Sigmoid colon (tissue), 7 donors: Measurements from ENCODE around the gene DDX39A. TPM values are rescaled to one million over a fixed set of nuclear protein-coding genes. Genes with fewer than 3 reads are reported as not detected.
A peak's percentile ranks its signal among the peaks of the same experiment; 100 is the strongest.
"Not testable (repeated sequence)": the region's sequence is repeated elsewhere in the genome, so short reads cannot be mapped to it uniquely, and the experiment has no call there.

Experiments used
- DNase-seq: peaks from one replicate; pipeline ENCODE4 v3.0.0-alpha.2; 2019
- H3K27ac ChIP-seq, 4 donors: fragments of 200-600 bp; sonication (generic); one replicate each; pipeline ENCODE4 v1.5.1; 2016 to 2019; ENCODE audit warnings: mild to moderate bottlenecking in 1 of 4
- H3K27me3 ChIP-seq, 3 donors: fragments of 200-600 bp; sonication (generic); one replicate each; pipeline ENCODE4 v1.5.1; 2019; ENCODE audit warnings: mild to moderate bottlenecking in 1 of 3
- H3K36me3 ChIP-seq, 4 donors: fragments of 200-600 bp; sonication (generic); one replicate each; pipeline ENCODE4 v1.5.1; 2016 to 2019
- H3K4me1 ChIP-seq, 4 donors: fragments of 200-600 bp; sonication (generic); one replicate each; pipeline ENCODE4 v1.5.1; 2017 to 2019
- H3K4me3 ChIP-seq, 4 donors: fragments of 200-600 bp; sonication (generic); one replicate each; pipeline ENCODE4 v1.5.1; 2017 to 2019; ENCODE audit warnings: mild to moderate bottlenecking in 2 of 4, moderate library complexity in 1 of 4
- H3K9me3 ChIP-seq, 4 donors: fragments of 200-600 bp in 3 of 4; sonication (generic) in 3 of 4; one replicate each; pipeline versions ENCODE4 v1.5.1 to v1.6.1; 2013 to 2019
- EP300 ChIP-seq, 4 donors: sonication (generic); formaldehyde crosslinking; IDR thresholded peaks; one replicate each; pipeline ENCODE4 v1.6.1; 2017; ENCODE audit warnings: antibody characterized with exemption in 4 of 4
- POLR2A ChIP-seq, 2 donors: fragments of 450-650 bp; IDR thresholded peaks; one replicate each; pipeline ENCODE4 v1.6.1; 2016; ENCODE audit warnings: antibody characterized with exemption in 2 of 2, mild to moderate bottlenecking in 2 of 2, moderate library complexity in 2 of 2
- POLR2AphosphoS5 ChIP-seq, 4 donors: sonication (generic); formaldehyde crosslinking; IDR thresholded peaks; one replicate each; pipeline ENCODE4 v1.6.1; 2017; ENCODE audit warnings: antibody characterized with exemption in 4 of 4
- WGBS, 2 donors: extraction: QIAGEN DNeasy Blood & Tissue Kit; methylation state at CpG; one replicate each; pipeline ENCODE4 v1.1.7; 2013; 5-methylcytosine and 5-hydroxymethylcytosine counted together
- intact Hi-C: fragments of 100-400 bp; cut with DNase I; formaldehyde crosslinking; loops from one replicate; pipeline ENCODE4 v1.15.1; 2023
- polyA plus RNA-seq, 3 donors: library from polyadenylated mRNA; stranded (reverse); fragments of 200-250 nt; gene quantifications; one replicate each; pipeline ENCODE4 v1.2.3, GENCODE V29; 2013
- total RNA-seq, 4 donors: library from RNA; depleted of rRNA; stranded (reverse); fragments of >200 nt; gene quantifications; one replicate each; pipeline ENCODE4 v1.1.0, GENCODE V29; 2016
- TF ChIP-seq, protein P1 (sequence below), 4 experiments: fragments of 450-650 bp in 3 of 4; fragments of 200-600 bp in 1 of 4; IDR thresholded peaks; one replicate each; pipeline ENCODE4 v1.5.1; 2016 to 2019; ENCODE audit warnings: antibody characterized with exemption in 4 of 4, mild to moderate bottlenecking in 3 of 4, moderate library complexity in 2 of 4
- donor health status: healthy with polysubstance abuse.
- donor health status: Bipolar disorder and iron deficiency.
- donor health status: healthy.

DDX39A gene
- total and polyA plus RNA-seq, 7 donors = 37.8 to 161 (median 43.6) TPM

- Histone ChIP-seq H3K4me1 (peaks cover 0 to 59% (median 48%) of the 10 kb centered on the region in 4 donors), H3K27ac (peak overlapping the region; percentile 73 to 91 (median 82)), H3K27me3 (no peaks in the 10 kb centered on the region), H3K4me3 (peak overlapping the region in 2 of 4 donors; percentile 10 to 25), H3K9me3 (no peaks in the 10 kb centered on the region), H3K36me3 (no peaks in the 10 kb centered on the region)
- TF ChIP-seq, protein P1, sequence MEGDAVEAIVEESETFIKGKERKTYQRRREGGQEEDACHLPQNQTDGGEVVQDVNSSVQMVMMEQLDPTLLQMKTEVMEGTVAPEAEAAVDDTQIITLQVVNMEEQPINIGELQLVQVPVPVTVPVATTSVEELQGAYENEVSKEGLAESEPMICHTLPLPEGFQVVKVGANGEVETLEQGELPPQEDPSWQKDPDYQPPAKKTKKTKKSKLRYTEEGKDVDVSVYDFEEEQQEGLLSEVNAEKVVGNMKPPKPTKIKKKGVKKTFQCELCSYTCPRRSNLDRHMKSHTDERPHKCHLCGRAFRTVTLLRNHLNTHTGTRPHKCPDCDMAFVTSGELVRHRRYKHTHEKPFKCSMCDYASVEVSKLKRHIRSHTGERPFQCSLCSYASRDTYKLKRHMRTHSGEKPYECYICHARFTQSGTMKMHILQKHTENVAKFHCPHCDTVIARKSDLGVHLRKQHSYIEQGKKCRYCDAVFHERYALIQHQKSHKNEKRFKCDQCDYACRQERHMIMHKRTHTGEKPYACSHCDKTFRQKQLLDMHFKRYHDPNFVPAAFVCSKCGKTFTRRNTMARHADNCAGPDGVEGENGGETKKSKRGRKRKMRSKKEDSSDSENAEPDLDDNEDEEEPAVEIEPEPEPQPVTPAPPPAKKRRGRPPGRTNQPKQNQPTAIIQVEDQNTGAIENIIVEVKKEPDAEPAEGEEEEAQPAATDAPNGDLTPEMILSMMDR (IDR thresholded peaks at IDR 0.05) = no peak
- peak in 3 of 4 donors; percentile 16 to 60 (median 43) for TF ChIP-seq POLR2AphosphoS5 (IDR thresholded peaks at IDR 0.05)
- no peak for TF ChIP-seq POLR2A (IDR thresholded peaks at IDR 0.05)
- 45 to 70% methylated on average over 17 of the region's 17 CpGs for WGBS, 2 donors
- DNase-seq = peak; percentile 83
- intact Hi-C loops = no loop called here
Measured at GRCh38 chr19:14375582-14376291, 43.4 kb downstream of the DDX39A start.

GRCh38 chr19:14375055-14375581 lies 44.0 kb downstream of the DDX39A start:
- no peaks in the 10 kb centered on the region for H3K27me3 ChIP-seq
- H3K9me3 ChIP-seq = no peaks in the 10 kb centered on the region
- H3K36me3 ChIP-seq = no peaks in the 10 kb centered on the region
- WGBS, 2 donors = 27 to 65% methylated on average over 12 of the region's 12 CpGs
- H3K27ac ChIP-seq = peak overlapping the region; percentile 73 to 91 (median 82)
- peaks cover 0 to 54% (median 44%) of the 10 kb centered on the region in 4 donors for H3K4me1 ChIP-seq
- intact Hi-C loops = no loop called here
- peak overlapping the region in 2 of 4 donors; percentile 10 to 25 for H3K4me3 ChIP-seq
- peak; percentile 77 for DNase-seq
- no peak for TF ChIP-seq EP300 (IDR thresholded peaks at IDR 0.05)
- TF ChIP-seq POLR2AphosphoS5 (IDR thresholded peaks at IDR 0.05) = peak in 1 of 4 donors; percentile 32

- H3K4me3 ChIP-seq, H3K27me3 ChIP-seq, DNase-seq, intact Hi-C loops, H3K9me3 ChIP-seq, H3K36me3 ChIP-seq: not testable (repeated sequence)
- 88 to 91% methylated on average over 9 of the region's 9 CpGs for WGBS, 2 donors
- H3K4me1 ChIP-seq = peaks cover 0 to 51% (median 40%) of the 10 kb centered on the region in 4 donors
- H3K27ac ChIP-seq = peak overlapping the region in 2 of 4 donors; percentile 75 to 91
Measured at GRCh38 chr19:14374313-14374712, 44.8 kb downstream of the DDX39A start.

- intact Hi-C loops, DNase-seq, H3K4me3 ChIP-seq, H3K9me3 ChIP-seq, H3K27me3 ChIP-seq, H3K36me3 ChIP-seq: not testable (repeated sequence)
- 65 to 70% methylated on average over 8 of the region's 8 CpGs for WGBS, 2 donors
- Histone ChIP-seq H3K27ac (peak overlapping the region in 1 of 4 donors; percentile 76), H3K4me1 (peaks cover 0 to 38% (median 27%) of the 10 kb centered on the region in 4 donors)
Measured at GRCh38 chr19:14372384-14373077, 46.6 kb downstream of the DDX39A start.

- no peaks in the 10 kb centered on the region for H3K9me3 ChIP-seq
- H3K27ac ChIP-seq = peak overlapping the region in 3 of 4 donors; percentile 21 to 76 (median 71)
- 84 to 85% methylated on average over 10 of the region's 10 CpGs for WGBS, 2 donors
- no peak for DNase-seq
- TF ChIP-seq EP300 (IDR thresholded peaks at IDR 0.05) = no peak
- TF ChIP-seq, protein P1 (IDR thresholded peaks at IDR 0.05) = no peak
- TF ChIP-seq POLR2A (IDR thresholded peaks at IDR 0.05) = no peak
- TF ChIP-seq POLR2AphosphoS5 (IDR thresholded peaks at IDR 0.05) = no peak
- H3K4me3 ChIP-seq = no peak overlapping the region
- H3K27me3 ChIP-seq = no peaks in the 10 kb centered on the region
- peaks cover 0 to 40% (median 27%) of the 10 kb centered on the region in 4 donors for H3K4me1 ChIP-seq
- intact Hi-C loops = no loop called here
- H3K36me3 ChIP-seq = no peaks in the 10 kb centered on the region
Measured at GRCh38 chr19:14371301-14371821, 47.8 kb downstream of the DDX39A start.

DNA sequence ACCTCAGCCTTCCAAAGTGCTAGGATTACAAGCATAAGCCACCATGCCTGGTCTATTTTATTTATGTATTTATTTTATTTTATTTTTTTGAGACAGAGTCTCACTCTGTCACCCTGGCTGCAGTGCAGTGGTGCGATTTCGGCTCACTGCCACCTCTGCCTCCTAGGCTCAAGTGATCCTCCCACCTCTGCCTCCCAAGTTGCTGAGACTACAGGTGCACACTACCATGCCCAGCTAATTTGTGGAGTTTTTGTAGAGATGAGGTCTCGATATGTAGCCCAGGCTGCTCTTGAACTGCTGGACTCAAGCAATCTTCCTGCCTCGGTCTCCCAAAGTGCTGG lies 48.2 kb downstream of the DDX39A start:
- H3K36me3 ChIP-seq = no peaks in the 10 kb centered on the region
- no peak overlapping the region for H3K4me3 ChIP-seq
- H3K27ac ChIP-seq = peak overlapping the region; percentile 21 to 76 (median 56)
- intact Hi-C loops = no loop called here
- peaks cover 0 to 36% (median 22%) of the 10 kb centered on the region in 4 donors for H3K4me1 ChIP-seq
- no peak for DNase-seq
- TF ChIP-seq, protein P1 (IDR thresholded peaks at IDR 0.05) = no peak
- no peak for TF ChIP-seq POLR2AphosphoS5 (IDR thresholded peaks at IDR 0.05)
- H3K27me3 ChIP-seq = no peaks in the 10 kb centered on the region
- H3K9me3 ChIP-seq = no peaks in the 10 kb centered on the region
- WGBS, 2 donors = 87 to 88% methylated on average over 4 of the region's 4 CpGs
